Loucy (cell line): ENCODE measurements around the gene MAPK1.

Experiments used
- CTCF ChIP-seq: fragments of 200-600 bp; sonication (generic); conservative IDR thresholded peaks from 2 replicates; pipeline ENCODE4 v1.5.1; 2014; ENCODE audit warnings: mild to moderate bottlenecking, antibody characterized with exemption, low read length
- EZH2phosphoT487 ChIP-seq: fragments of 200-600 bp; IDR thresholded peaks from 2 replicates; pipeline ENCODE4 v1.6.1; 2018; ENCODE audit warnings: antibody characterized with exemption, mild to moderate bottlenecking, moderate library complexity, borderline replicate concordance

GRCh38 chr22:21778705-21779363 lies 88.6 kb downstream of the MAPK1 start:
- TF ChIP-seq CTCF (no peak), EZH2phosphoT487 (no peak)
